ENCODE measurements around the gene TUBGCP5.

GRCh38 chr15:23065836-23066235 is 26.5 kb upstream of the TUBGCP5 start:
- no peak for TF ChIP-seq TAF1 (IDR thresholded peaks at IDR 0.05; ENCODE audit: low read depth, low read length)
- TF ChIP-seq POLR2AphosphoS5 (IDR thresholded peaks at IDR 0.05; ENCODE audit: low read depth, low read length) = no peak
- no peak for TF ChIP-seq POLR2A (IDR thresholded peaks at IDR 0.05; ENCODE audit: low read depth, low read length)
- no peak for TF ChIP-seq PAX5 (IDR thresholded peaks at IDR 0.05; ENCODE audit: insufficient read depth, low read length, severe bottlenecking)
- no peak for TF ChIP-seq SPI1 (IDR thresholded peaks at IDR 0.05; ENCODE audit: low read depth, low read length)
- no peak for TF ChIP-seq POU2F2 (IDR thresholded peaks at IDR 0.05; ENCODE audit: low read depth, low read length)

Measured in GM12891 (cell line).